HG03469 (cell line): ENCODE data around the gene MAT2B.

ENCODE experiments used
- ATAC-seq: cut with Tn5 transposase; IDR thresholded peaks from one replicate; pipeline ENCODE4 v1.9.1; 2021; ENCODE audit warnings: mild to moderate bottlenecking, moderate library complexity, moderate number of reproducible peaks; ENCODE audit not compliant: unreplicated experiment

Gene MAT2B

GRCh38 chr5:163548649-163549048 is 43.2 kb downstream of the MAT2B start:
- no peak for ATAC-seq

GRCh38 chr5:163551156-163551555 is 45.7 kb downstream of the MAT2B start:
- ATAC-seq: no peak

DNA sequence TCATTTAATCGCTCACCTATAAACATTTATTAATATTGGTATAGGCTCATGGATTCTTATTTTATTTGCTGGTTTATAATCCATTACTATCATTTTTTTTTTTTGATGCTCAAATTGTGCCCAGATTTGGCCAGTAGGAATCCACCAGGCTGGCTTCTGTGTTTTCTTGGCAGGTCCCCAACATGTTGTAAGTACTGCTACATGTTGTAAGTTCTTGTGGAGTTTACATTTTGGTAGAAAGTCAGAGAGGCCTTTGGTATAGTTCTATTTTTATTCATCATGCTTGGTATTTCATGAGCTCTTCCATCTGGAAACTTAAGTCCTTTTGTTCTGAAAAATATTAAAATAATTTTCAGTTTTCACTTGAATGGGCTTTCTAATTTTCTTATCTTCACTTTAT is 47.1 kb downstream of the MAT2B start:
- no peak for ATAC-seq

DNA sequence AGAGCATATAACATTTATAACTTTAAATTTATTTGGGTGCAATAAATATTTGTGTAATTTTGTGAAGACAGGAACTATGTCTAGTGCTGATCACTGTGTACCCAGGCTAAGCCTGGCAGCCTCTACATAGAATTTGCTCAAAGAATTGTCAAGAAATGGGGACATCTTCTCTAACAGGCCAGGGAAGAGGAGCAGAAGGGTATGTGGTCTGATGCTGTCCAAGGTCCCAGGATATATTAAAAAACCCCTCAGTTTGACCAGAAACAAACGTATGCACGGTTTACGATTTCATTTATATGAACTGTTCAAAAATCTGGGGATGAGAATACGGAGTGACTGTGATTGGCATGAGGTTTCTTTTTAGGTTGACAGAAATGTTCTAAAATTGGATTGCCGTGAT is 55.9 kb downstream of the MAT2B start:
- ATAC-seq: no peak

- ATAC-seq: no peak
These were observed 56.7 kb downstream of the MAT2B start for GRCh38 chr5:163562071-163562470.

DNA sequence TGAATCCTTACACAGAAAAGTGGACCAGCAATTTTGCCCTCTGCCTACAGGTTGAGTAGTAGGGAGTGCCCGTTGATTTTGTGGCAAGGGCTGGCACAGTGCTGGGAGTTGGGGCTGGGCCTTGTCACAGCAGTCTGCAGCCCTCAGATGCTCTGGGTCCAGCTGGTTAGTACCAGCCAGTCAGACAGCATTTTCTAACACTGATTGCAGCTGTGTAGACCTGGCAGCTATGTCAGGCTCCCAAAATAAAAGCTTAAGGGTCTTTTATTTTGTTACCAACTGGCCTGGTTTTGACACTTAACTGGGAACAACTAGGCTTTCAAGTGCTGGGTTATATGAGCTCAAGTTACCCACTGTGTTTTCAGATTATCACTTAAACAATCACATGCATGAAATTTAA is 57.7 kb downstream of the MAT2B start:
- no peak for ATAC-seq

GRCh38 chr5:163563880-163564279 is 58.5 kb downstream of the MAT2B start:
- ATAC-seq: no peak

DNA sequence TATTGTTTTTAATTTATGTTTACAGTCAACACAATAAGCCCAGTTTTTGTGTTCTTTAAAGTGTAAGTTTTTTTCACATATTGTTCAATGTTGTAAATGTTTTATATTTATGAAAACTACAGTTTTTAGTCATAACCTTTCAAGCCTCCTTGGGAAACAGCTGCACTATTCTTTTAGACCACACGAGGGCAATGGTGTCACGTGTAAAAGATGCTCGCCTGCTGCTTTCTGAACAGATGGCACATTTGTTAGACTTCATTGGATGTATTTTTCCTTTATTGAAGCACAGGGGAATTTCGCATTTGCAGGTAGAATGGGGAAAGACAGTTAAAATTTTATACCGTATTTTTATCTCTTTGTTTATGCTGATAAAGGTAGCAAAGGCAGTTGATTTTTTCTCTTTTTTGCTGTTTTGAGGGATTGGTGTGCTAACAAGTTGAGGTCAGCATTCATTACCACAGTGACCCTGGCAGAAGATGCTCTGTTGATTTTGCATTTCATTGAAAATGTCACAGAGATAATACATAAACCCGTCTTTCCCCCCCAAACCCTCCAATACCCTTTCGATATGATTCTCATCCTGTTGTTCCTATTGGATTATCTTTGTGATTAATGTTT is 59.0 kb downstream of the MAT2B start:
- ATAC-seq: peak; percentile 51

GRCh38 chr5:163565492-163565891 is 60.1 kb downstream of the MAT2B start:
- ATAC-seq: no peak

GRCh38 chr5:163565931-163566608 is 60.7 kb downstream of the MAT2B start:
- ATAC-seq: peak; percentile 64

DNA sequence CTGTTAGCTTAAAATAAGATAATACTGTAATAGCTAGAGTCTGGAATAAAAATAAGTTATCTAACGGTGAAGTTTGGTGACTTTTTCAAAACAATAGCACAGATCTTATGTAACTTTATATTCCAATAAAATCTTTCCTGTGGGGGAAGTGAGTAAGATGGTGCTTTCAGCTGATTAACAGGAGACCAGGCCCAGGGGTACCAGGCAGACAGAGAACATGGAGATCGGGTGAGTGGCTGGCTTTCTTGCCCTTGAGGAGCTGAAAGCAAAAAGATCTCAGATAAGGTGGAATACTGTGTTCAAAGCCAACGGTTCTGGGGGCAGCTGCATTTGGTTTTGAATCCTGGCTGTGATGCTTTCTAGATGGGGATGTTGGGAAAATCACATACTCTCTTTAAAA is 61.3 kb downstream of the MAT2B start:
- no peak for ATAC-seq

- ATAC-seq: no peak
These were observed 62.4 kb downstream of the MAT2B start for GRCh38 chr5:163567811-163568210.
